ENCODE results near the gene DOCK2.
"Not testable (repeated sequence)": the region's sequence is repeated elsewhere in the genome, so short reads cannot be mapped to it uniquely, and the experiment has no call there.

Gene DOCK2

GRCh38 chr5:169797577-169797976 lies 160.5 kb downstream of the DOCK2 start:
- DNase-seq, result no peak

GRCh38 chr5:169798438-169798837 lies 161.4 kb downstream of the DOCK2 start:
- no peak for DNase-seq

DNA sequence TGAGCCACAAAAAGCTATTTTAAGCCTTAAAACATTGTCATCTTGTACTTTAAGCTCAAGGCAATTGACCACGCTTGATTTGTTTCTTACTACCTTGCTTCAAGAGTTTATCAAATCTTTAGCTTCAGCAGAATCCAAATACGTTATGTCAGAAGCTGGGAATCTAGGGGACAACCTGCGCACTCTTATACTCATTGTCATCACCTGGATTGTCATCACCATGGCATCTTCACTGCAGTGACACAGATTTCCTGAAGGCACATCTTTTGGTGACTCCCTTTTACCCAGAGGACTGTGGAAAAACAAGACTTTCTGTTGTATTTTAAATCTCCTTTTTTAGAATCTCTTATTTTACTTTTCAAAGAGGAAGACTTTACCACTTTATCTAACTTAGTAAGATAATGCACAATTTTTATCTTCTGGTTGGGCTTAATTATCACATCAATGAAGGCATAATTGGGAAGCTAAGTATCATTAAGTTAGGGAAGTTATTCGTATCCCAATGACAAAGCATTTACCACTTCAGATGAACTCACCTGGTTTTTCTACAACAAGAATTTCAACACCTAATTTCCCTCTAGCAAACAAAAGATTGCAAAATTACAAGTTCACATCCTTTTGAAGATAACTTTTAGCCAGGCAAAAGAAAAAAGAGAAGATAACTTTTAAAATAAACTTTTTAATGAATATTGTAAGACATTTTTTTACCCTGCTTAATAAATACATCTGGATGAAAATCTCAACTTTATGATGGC lies 162.0 kb downstream of the DOCK2 start:
- no peak for DNase-seq

- DNase-seq, result no peak
Measured at GRCh38 chr5:169801324-169801777, 164.3 kb downstream of the DOCK2 start.

- no peak for DNase-seq
Measured at GRCh38 chr5:169801781-169802180, 164.7 kb downstream of the DOCK2 start.

- no peak for DNase-seq
Measured at GRCh38 chr5:169803077-169803981, 166.3 kb downstream of the DOCK2 start.

DNA sequence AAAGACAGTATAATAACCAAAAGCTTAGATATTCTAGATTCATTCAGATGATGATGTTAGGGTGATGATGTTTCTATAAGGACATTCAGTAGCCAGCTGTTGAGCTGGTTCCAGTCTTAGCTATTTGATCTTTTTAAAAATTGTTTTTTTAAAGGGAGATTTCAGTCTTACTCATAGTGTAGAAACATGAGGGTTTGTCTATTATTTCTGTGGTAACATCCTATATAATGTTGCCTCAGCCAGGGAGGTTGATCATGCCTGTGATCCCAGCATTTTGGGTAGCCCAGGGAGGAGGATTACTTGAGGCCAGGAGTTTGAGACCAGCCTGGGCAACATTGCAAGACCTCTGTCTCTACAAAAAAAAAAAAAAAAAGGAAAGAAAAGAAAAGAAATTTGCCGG lies 167.8 kb downstream of the DOCK2 start:
- DNase-seq, result no peak

DNA sequence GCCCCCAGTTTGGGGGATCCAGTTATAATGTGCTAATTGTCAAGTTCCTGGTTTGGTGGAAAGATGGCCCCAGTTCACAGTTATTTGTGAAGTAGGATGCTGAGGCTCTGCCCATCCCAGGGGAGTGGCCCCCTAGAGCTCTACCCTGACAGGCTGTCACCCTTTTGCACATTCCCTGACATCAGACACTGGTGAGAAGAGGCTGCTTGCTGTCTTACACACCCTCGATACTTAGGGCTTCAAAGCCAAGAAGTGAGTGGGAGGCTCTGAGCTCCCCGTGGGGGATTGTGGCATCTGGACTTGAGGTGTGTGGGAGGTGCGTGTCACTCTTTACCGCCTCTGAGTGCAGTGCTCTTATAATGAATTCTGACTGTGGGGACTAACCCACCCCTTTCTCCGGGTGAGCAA lies 168.5 kb downstream of the DOCK2 start:
- DNase-seq, result no peak

GRCh38 chr5:169805937-169806700 lies 169.0 kb downstream of the DOCK2 start:
- DNase-seq, result no peak

DNA sequence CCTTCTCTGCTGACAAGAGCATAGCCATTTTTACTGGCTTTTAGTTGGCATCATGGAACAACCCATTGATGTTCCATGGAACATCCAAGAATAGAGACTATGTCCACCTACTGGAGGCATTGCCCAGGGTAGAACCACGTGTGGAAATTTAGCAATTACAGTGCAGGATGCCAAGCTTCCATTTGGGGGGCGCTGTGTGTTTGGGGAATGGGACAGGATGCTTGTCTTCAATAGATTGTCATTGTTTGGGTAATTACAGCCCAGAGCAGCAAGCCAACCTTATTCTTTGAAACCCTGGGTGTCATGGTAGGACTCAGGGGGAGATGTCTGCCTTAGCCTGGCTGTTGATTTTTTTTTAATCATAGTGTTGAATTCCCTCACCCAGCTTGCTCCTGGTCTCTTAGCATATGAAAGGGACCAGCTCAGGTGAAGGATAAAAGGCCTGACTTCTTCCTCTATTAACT lies 171.1 kb downstream of the DOCK2 start:
- DNase-seq, result no peak

DNA sequence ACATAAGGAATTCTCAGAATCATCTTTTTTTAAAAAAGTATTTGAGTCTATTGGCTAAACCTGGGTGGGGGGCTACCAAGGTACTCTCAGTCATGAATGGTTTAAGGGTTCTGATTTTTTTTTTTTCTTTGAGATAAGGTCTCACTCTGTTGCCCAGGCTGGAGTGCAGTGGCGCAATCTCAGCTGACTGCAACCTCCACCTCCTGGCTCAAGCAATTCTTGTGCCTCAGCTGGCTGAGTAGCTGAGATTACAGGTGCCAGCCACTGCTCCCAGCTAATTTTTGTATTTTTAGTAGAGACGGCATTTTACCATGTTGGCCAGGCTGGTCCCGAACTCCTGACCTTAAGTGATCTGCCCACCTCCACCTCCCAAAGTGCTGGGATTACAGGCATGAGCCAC lies 171.8 kb downstream of the DOCK2 start:
- DNase-seq, result not testable (repeated sequence)

GRCh38 chr5:169809281-169809680 lies 172.2 kb downstream of the DOCK2 start:
- DNase-seq, result no peak

GRCh38 chr5:169810524-169810923 lies 173.4 kb downstream of the DOCK2 start:
- no peak for DNase-seq

DNA sequence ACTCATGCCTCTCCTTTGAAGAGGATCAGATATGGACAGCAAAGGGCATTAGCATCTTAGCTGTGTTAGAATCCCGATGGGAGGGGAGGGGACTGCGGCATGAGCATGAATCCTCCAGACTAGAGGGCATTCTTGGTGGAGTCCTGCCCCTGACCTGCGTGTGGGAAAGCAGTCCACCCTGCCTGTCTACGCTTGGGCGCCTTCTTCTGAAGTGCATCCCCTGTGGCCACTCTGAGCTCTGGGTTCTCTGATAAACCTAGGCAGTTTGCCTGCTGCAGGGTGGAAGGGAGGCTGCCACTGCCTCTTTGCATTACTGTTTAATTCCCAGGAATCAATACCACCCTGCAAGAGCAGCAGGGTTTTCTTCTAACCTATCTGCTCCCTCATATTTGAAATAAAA lies 173.9 kb downstream of the DOCK2 start:
- no peak for DNase-seq

DNA sequence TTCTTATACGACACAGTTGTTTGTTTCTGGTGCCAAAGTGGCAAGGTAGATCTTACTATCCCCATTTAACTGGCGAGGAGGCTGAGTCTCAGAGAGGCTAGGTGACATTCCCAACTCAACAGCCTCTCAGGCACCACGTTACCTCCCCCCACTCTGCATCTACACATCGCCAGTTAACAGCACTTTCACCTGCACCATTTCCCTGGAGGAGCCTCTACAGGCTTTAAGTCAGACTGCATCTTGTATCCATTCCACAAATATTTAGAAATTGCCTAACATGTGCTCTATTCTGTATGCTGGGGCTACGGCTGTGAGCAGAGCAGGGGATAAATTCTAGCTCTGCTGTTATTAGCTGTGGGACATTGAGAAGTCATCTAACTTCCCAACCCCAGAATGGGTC lies 174.6 kb downstream of the DOCK2 start:
- DNase-seq, result no peak

- DNase-seq, result no peak
Measured at GRCh38 chr5:169812786-169813185, 175.7 kb downstream of the DOCK2 start.

DNA sequence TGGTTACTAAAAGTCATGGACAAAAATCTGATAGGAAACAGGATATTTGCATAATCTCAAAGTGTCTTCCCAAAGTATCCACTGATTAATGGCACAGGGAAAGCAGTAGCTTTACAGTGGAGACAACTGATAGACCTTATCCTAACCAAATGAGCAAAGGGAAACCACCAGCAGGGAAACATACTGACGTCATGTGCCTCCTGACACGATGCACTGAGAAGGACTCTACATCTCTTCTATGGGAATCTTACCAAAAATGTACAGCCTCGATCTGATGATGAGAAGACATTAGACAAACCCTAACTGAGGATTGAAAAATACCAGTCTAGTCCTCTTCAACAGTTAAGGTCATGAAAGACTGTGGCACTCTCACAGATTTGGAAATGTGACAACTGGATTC lies 177.0 kb downstream of the DOCK2 start:
- no peak for DNase-seq

GRCh38 chr5:169814522-169814921 lies 177.4 kb downstream of the DOCK2 start:
- no peak for DNase-seq

DNA sequence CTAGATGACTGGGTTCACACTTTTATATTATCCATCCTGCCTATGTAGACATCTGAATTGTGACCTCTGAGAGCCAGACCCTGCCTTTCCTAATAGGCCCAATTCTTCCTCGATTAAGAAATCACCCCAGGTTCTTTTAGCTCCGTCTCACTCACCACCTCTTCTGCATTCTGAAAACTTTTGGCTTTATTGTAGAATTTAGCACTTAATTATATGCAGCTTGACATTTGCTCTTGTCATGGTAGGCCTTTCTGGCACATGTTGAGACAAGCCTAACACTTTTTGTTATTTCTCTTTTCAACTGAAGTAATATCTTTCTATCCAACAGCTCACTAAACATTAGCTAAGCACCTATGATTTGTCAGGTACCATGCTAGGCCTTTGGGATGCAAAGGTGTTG lies 180.0 kb downstream of the DOCK2 start:
- DNase-seq, result no peak

GRCh38 chr5:169826618-169827017 lies 189.5 kb downstream of the DOCK2 start:
- DNase-seq, result no peak

- DNase-seq, result no peak
Measured at GRCh38 chr5:169827769-169828168, 190.7 kb downstream of the DOCK2 start.

DNA sequence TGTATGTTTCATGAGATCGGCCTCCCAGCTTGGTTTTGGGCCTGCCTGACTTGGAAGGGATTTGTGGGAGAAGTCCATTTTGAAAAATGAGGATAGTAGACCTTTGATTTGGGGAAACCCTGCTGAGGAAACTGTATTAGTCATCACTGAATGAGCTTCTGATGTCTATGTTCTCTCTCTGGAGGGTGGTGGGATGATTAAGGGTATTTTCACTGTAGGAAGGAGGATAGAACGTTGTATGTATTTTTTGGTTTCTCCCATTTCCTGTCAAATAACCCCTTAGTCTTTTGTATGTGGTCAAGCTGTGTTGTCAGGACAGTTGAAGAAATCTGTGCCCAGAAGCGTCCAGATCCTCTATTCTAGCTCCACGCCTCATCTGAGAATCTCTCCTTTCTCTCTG lies 191.3 kb downstream of the DOCK2 start:
- no peak for DNase-seq

- DNase-seq, result no peak
Measured at GRCh38 chr5:169831331-169831730, 194.3 kb downstream of the DOCK2 start.

Measured in activated naive CD4-positive, alpha-beta T cell (primary cell).